ENCODE measurements around the gene IL1RAPL1.

The IL1RAPL1 gene

DNA sequence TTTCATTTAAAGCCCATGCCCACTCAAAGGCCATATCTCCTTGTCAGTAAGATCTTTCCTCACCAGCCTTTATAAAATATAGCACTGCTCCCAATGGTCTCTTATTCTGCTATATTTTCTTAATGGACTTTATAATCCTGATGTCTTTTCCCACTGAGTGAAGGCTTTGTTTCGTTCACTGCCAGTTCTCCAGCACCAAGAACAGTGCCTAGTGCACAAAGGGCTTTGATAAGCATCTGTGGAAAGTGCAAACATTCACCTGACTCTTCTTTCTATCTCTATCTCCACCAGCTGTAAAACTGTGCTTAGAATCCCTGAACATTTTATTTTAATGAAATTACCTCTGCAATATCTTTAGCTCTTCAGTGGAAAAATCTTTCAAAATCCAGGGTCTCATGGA, 1054.2 kb downstream of the IL1RAPL1 start:
- no peak for DNase-seq (ENCODE audit: low read depth in 2 of 2)

DNA sequence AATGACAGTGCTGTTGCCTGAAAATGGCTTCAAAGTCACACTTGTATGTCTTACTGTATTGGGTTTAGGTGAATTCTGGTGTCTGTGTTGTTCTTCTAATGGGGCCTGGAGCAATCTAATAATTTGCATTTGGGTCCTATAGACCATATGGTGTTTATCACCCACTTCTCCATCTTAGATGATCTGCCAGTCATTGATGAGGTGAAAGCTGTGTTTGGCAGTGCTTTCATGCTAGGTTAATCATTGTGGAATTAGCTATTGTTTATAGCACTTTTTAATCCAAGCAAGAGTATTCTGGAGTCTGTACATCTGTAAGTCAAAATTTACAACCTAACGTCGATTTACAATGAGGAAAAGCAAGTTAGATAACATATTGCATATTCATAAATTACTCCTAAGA, 1055.9 kb downstream of the IL1RAPL1 start:
- no peak for DNase-seq (ENCODE audit: low read depth in 2 of 2)

DNA sequence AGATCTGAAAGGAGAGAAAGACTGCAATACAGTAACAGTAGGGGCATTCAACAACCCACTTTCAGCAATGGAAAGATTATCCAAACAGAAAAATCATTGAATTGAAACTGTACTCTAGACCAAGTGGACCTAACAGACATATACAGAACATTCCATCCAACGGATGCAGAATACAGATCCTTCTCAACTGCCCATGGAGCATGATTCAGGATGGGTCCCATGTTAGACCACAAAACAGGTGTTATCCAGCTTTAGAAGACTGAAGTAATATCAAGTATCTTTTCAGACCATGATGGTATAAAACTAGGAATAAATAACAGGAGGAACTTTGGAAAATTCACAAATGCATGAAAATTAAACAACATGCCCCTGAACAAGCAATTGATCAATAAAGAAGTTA, 1060.9 kb downstream of the IL1RAPL1 start:
- DNase-seq (ENCODE audit: low read depth in 2 of 2) = no peak

DNA sequence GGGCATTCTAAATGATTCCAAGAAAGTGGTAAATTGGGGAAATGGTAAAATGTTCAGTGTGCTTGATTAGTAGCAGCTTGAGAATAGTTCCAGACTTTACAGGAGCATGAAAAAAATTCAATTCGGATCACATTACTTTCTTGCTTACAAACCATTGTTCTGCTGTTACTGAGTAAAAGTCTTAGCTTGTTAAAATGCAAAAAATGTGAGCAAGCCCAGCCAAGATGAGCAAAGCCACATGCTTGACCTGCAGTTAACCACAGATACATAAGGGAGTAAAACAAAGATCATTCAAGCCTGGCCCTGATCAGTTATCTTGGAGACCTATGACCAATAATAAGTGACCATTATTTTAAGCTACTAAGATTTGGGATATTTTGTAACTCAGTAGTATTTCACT, 1065.2 kb downstream of the IL1RAPL1 start:
- DNase-seq (ENCODE audit: low read depth in 2 of 2) = no peak

DNA sequence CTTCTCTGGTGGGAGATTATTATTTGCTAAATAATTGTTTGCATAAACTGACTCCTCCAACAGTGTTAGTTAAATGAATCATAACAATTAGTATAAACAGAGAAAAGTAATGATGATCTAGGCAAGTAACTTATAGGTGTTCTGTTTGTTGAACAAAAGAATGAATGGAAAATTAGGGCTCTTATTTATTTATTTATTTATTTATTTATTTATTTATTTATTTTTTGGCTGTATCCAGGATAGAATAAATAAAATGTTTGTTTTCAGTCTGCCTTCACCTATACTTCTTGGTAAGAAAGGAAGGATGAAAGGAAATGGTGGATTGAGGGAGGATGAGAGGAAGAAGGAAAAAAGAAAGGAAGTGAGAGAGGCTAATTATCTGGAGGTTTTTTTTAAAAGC, 1066.5 kb downstream of the IL1RAPL1 start:
- no peak for DNase-seq (ENCODE audit: low read depth in 2 of 2)

DNA sequence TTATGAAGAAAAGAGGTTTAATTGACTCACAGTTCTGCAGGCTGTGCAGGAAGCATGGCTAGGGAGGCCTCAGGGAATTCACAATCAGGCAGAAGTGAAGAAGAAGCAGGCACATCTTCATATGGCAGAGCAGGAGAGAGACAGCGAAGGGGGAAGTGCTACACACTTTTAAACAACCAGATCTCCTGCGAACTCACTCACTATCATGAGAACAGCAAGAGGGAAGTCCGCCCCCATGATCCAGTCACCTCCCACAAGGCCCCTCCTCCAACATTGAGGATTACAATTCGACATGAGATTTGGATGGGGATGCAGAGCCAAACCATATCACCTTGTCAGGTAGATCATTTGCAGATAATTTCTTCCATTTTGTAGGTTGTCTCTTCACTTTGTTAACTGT, 1072.7 kb downstream of the IL1RAPL1 start:
- DNase-seq (ENCODE audit: low read depth in 2 of 2) = no peak

DNA sequence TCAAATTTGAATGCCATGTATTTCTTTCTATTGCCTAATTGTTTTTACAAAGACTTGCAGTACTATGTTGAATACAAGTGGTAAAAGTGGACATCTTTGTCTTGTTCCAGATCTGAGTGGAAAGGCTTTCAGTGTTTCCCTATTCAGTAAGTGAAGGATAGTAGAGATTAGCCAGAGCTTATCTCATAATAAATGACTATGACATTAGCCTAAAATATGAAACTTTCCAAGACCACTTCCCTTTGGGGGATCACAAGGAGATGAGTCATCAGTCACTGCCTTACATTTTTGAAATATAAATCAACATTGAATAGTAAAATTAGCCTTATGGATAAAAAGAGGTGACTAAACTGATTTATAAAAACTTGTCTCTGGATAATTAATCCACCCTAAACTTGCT, 1074.0 kb downstream of the IL1RAPL1 start:
- DNase-seq (ENCODE audit: low read depth in 2 of 2) = no peak

DNA sequence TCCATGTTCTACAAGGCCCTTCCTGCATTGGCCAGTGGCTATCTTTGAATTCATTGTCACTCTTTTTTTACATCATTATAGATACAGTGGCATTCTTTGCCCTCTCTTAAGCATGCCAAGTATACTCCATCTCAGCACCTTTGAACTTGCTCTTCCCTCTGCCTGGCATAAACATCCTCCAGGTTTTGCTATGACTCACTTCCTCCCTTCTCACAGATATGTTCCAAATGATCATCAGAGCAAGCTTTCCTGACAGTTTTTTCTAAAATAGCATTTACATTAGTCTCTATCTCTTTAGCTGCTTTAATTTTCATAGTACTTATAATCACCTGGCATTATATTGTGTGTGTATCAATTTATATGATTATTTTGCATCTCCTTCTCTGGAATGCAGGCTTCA, 1074.9 kb downstream of the IL1RAPL1 start:
- no peak for DNase-seq (ENCODE audit: low read depth in 2 of 2)

DNA sequence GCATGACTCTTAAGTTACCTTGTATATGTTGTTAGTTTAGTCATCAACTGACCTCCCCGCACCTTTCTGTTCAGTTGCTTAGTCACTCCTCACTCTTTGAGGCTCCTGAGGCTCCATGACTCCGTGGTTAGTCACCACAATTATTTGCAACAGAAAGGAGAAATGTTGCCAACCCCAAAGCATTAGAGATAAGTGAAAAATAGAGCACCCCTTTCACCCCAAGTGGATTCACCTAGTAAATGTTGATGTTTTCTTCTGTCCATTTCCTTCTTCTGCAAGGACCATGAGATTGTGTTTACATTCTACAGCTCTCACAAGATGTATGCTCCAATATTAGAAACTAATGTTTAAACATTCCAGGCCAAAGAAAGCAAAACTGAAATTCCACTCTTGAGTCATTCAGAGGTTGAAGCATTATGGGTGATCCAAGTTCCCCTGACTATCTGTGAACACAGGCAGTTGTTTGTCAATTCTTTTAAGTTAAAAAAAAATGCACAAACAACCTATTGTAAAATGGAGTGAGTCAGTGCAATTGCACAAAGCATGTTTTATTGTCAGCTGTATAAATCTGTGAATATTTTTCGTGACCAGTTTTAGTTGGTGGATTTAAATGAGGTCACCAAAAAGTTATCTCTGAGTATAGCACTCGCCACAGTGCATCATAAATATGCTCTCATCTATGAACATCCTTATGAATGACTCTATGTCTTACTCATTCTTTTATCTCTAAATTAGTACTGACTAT, 1075.7 kb downstream of the IL1RAPL1 start:
- no peak for DNase-seq (ENCODE audit: low read depth in 2 of 2)

DNA sequence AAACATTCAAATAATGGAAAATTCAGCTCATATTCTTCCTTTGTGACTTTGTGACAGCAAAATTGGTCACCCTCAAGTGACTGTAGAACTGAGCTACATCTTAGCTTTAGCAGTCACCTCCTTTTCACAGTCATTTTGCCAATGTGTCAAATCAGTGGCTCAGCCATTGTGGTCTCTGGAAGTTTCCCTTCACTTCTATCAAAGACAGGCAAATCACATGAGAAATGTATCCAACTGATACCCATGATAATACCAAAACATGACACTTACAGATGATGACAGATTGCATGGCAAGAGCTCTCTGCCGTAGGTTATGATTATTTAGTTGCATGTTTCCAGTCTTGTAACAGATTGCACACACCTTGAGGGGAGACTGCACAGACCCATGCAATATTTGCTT, 1078.3 kb downstream of the IL1RAPL1 start:
- DNase-seq (ENCODE audit: low read depth in 2 of 2) = no peak

DNA sequence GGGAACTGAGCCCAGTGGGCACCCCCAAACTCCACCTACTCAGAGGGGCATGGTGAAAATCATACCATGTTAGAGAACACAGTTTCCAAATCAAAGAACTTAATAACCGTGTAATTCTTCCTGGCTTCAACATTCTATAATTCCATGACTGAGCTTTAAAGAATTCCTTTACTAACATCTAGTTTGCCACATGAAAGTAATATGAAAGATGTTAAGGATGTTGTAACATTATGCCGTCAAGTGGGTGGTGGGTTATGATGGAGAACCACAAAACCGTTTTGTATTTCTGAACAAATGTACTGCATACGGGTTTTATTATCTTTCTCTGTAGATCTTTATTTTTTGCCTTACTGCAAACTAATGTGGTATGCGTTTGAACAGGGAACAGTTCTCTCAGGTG, 1079.1 kb downstream of the IL1RAPL1 start:
- no peak for DNase-seq (ENCODE audit: low read depth in 2 of 2)

DNA sequence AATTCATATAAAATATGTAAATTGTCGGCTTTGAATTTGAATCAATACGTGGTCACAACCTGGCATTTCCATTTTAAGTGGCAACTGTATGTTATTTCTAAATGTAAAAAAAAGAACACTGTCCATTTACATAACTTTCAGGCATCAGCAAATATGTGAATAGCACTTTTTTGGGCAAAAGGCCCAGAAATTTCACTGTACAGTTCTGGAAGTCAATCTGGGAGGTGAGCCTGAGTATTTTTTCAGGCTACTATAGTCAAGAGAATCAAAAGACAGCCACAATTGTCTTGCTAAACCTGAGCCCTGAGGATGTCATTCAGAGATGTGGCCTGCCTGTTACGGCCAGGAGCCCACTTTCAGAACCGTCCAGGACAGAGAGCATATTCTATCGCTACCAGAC, 1084.2 kb downstream of the IL1RAPL1 start:
- DNase-seq (ENCODE audit: low read depth in 2 of 2) = no peak

DNA sequence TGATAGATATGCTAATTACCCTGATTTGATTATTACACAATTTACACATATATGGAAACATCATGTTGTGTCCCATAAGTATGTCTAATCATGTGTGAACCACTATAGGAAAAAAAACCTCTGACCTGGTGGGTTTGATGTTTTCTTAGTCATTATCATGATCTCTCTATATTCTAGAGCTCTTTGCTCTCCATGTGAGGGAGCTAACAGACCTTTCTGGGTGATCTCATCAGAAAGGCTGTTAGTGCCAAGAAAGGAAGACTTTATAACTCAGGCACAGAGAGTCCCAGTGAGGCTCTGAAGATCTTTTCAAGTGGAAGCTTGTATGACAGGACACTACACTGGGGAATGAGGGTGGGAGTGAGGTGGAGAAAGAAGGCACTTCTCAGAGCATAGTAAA, 1100.4 kb downstream of the IL1RAPL1 start:
- no peak for DNase-seq (ENCODE audit: low read depth in 2 of 2)

DNA sequence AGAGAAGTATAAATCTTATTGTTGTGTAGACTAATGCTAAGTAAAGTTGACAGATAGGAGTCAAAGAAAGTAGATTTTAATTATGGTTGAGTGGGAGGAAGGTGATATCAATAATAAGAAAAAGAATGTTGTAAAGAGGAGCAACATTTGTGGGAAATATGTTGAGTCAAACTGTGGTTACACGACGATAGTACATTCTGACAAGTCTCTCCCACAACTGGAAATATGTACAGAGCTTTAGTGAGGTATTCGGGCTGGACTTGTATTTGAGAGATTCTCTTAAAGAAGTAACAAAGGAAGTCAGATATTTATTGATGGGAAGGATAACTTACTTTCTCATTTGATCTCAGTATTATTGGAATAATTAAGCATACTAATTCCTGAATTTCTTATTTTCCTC, 1102.8 kb downstream of the IL1RAPL1 start:
- DNase-seq (ENCODE audit: low read depth in 2 of 2) = no peak

DNA sequence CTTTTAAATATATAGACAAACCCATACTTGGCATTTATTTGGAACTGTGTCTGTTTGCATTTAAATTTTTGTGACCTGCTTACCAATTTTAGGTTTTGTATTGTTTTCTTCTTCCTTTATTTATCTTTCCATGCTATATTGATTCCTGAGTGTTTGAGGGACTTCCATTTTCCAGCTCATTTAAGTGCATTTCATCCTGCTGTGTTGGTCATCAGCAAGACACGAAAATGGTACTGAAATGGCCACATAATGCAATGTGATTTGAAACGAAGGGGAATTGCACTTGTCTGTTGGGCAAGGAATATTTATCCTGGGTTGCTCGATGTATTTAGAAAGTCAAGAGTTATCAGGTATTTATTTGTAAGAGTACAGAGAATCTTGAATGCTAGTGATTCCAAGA, 1103.8 kb downstream of the IL1RAPL1 start:
- DNase-seq (ENCODE audit: low read depth in 2 of 2) = no peak

DNA sequence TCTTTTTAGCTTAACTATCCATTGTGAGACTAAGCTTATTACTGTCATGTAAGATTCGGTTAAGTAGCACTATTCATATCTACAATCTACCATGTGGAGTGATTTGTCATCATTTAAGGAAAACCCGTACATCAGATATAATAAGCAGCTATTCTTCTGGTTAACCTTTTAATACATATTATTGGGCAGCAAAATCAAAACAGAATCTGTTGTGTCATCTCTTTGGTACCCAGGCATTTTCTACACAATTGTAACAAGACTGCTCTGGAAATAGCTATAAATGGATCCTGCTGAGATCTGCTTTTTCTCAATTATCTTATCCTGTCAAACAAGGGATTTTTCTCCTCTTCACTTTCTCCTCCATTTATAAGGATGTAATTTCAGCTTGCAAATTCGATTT, 1106.7 kb downstream of the IL1RAPL1 start:
- no peak for DNase-seq (ENCODE audit: low read depth in 2 of 2)

DNA sequence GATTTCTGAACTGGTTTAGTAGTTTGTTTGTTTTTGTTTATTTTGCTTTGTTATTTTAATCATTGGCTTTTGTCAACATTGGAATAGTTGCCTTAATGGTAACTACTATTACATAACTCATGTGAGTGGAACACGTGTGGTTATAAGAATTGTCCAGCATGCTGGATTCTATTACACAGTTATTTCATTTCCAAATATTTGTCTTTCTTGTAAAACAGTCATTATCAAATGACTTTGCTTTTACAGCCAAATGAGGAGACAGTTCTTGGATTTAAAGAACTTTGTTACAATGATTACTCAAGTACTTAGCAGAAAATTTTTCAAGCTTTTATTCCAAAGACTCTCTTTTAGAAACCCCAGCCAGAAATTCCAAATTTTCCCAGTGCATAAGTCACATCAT, 1112.0 kb downstream of the IL1RAPL1 start:
- no peak for DNase-seq (ENCODE audit: low read depth in 2 of 2)

DNA sequence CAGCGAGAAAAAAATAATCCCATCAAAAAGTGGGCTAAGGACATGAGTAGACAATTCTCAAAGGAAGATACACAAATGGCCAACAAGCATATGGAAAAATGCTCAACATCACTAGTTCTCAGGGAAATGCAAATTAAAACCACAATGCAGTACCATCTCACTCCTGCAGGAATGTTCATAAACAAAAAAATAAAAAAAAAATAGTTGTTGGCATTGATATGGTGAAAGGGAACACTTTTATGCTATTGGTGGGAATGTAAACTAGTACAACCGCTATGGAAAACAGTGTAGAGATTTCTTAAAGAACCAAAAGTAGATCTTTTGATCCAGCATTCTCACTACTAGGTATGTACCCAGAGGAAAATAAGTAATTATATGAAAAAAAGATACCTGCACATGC, 1119.8 kb downstream of the IL1RAPL1 start:
- no peak for DNase-seq (ENCODE audit: low read depth in 2 of 2)

DNA sequence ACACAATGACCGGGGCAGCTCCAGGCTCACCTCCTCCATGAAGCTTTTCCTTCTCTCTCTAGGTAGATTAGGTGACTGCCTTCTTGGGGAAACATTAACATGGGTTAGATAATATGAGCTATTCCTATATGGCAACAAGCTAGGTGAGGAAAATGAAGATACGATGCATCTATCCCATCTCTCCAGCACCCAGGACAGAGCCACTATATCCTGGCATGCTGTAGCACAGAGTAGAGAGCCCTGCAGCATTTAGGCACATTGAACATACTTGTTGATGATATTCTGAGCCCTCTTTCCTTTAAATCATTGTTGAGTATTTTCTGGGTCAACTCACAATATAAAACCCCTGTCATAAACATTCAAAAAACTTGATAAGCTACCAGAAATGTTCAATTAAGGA, 1133.9 kb downstream of the IL1RAPL1 start:
- no peak for DNase-seq (ENCODE audit: low read depth in 2 of 2)

DNA sequence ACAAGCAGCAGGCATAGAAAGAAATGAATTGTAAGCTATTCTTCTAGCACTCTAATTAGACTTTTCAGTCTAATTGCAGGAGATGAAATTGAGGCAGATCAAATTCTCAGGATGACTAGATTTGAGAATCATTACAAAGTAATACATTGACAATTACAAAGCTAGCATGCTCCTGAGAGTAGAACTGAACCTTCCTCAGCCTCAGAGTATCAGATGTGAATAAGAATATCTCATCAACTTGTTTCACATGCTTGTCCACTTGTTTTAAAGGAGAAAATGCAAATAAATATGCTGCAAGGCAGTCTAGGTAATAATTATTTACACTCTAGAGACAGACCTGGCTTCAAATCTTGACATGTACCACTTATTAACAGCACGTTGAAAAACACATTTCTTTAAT, 1137.1 kb downstream of the IL1RAPL1 start:
- no peak for DNase-seq (ENCODE audit: low read depth in 2 of 2)

DNA sequence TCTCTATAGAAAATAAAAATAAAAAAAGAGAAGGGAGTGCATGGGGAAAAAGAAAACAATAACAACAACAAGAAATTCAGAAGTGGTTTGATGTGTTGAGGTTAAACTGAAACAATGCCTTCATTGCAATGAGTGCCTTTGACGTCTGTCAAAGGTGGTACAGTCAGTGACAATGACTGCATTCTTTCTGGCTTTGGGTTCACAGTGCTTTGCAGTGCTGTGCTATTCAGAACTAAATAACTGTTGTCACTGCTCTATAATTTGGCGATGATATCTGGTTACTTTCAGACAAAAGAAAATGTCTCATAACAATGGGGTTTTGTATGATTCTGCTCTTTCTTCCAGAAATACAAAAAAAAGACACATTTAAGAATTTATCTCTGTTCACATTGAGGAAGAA, 1139.6 kb downstream of the IL1RAPL1 start:
- no peak for DNase-seq (ENCODE audit: low read depth in 2 of 2)

DNA sequence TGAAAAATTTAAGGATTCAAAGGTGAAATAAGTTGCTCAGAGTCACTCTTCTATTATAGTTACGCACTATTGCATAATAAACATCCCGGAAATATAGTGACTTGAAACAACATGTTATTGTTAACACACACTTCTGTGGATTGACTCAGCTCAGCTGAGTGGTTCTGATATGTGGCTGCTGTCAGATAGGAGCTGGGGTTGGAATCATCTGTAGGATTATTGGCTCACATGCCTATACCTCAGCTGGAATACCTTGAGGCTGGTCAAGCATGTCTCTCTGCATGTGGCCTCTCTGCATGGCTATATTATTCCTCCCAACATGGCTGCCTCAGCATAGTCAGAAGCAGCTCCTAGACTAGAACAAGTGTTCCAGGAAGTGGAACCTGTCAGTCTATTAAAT, 1141.4 kb downstream of the IL1RAPL1 start:
- DNase-seq (ENCODE audit: low read depth in 2 of 2) = no peak

DNA sequence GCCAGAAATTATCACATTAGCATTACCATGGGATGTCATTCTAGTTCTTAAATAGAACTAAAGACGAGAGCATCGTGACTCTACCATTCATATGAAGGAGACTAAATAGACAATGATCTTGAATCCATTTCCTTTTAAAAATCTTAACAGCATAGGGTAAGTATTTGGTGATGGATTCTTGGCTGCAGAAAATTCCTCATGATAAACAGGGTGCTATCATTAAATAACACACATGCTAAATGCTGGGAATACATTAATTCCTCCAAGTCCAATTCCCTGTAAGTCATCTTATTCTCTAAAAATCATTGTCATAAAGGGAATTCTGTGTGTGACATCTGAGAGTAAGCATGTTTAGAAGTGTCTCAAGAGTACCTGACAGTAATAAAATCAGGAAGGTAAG, 1157.7 kb downstream of the IL1RAPL1 start:
- DNase-seq (ENCODE audit: low read depth in 2 of 2) = no peak

DNA sequence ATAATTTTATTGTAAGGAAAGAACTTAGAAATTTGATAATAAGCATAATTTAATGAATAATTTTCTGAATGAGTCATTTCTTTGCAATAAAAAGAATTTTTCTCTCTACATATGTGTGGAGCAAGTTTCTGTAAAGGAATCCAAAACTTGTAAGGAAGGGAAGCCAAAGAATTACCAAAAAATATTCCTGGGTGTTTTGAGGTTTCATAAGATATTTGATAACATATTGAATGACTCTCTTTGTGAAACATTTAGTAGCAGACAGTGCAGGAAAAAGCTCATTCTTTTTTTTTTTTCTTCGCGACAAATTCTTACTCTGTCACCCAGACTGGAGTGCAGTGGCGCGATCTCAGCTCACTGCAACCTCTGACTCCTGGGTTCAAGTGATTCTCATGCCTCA, 1159.1 kb downstream of the IL1RAPL1 start:
- DNase-seq (ENCODE audit: low read depth in 2 of 2) = no peak
